K562 (cell line): Measurements from ENCODE around the gene WWC2. TPM values are rescaled to one million over a fixed set of nuclear protein-coding genes. Genes with fewer than 3 reads are reported as not detected.

Source experiments
- BCOR ChIP-seq: fragments of 450-650 bp; IDR thresholded peaks from 2 replicates; pipeline ENCODE4 v1.6.1; 2016
- CAMTA2 ChIP-seq: fragments of 250-450 bp; sonication (Bioruptor Pico); conservative IDR thresholded peaks from 2 replicates; pipeline ENCODE4 v1.5.1; 2022
- CGGBP1 ChIP-seq: fragments of 250-450 bp; sonication (Bioruptor Pico); IDR thresholded peaks from 2 replicates; pipeline ENCODE4 v1.9.0; 2021; ENCODE audit warnings: mild to moderate bottlenecking
- E4F1 ChIP-seq: fragments of 250-450 bp; sonication (Bioruptor Pico); IDR thresholded peaks from 2 replicates; pipeline ENCODE4 v1.5.0; 2021; ENCODE audit warnings: mild to moderate bottlenecking, borderline replicate concordance
- ETV1 ChIP-seq: fragments of 450-650 bp; conservative IDR thresholded peaks from 2 replicates; pipeline ENCODE4 v1.6.1; 2016; ENCODE audit warnings: missing genetic modification characterization, control low read depth, low read depth, missing compliant biosample characterization
- FOXK2 ChIP-seq, 2 experiments: fragments of 450-650 bp; IDR thresholded peaks in 1 of 2; conservative IDR thresholded peaks in 1 of 2; 2 replicates each; pipeline ENCODE4 v1.6.1; 2016; ENCODE audit warnings: low read depth in 2 of 2, mild to moderate bottlenecking in 1 of 2
- HDAC8 ChIP-seq: fragments of 450-650 bp; IDR thresholded peaks from 2 replicates; pipeline ENCODE4 v1.6.1; 2016; ENCODE audit warnings: mild to moderate bottlenecking, missing genetic modification characterization, moderate library complexity, missing compliant biosample characterization
- JUN ChIP-seq, 2 experiments: sonication (generic) in 1 of 2; formaldehyde crosslinking in 1 of 2; IDR thresholded peaks; 2 replicates each; pipeline versions ENCODE4 v1.6.1 to v1.8.0; 2012 to 2022; ENCODE audit warnings: borderline replicate concordance in 2 of 2, mild to moderate bottlenecking in 2 of 2, improper control_type of control experiment in 1 of 2, low read depth in 1 of 2, low read length in 1 of 2, missing genetic modification reagents in 1 of 2
- MAFG ChIP-seq: fragments of 450-650 bp; conservative IDR thresholded peaks from 2 replicates; pipeline ENCODE4 v1.6.1; 2016; ENCODE audit warnings: missing genetic modification characterization, missing compliant biosample characterization
- MYNN ChIP-seq, 2 experiments: sonication (generic); formaldehyde crosslinking in 1 of 2; IDR thresholded peaks; 2 replicates each; pipeline versions ENCODE4 v1.5.0 to v1.6.1; 2016 to 2020; ENCODE audit warnings: antibody characterized with exemption in 1 of 2, missing genetic modification reagents in 1 of 2
- NCOA1 ChIP-seq: fragments of 450-650 bp; IDR thresholded peaks from 2 replicates; pipeline ENCODE4 v1.6.1; 2016; ENCODE audit warnings: low read depth
- NRF1 ChIP-seq, 2 experiments: fragments of 450-650 bp; IDR thresholded peaks in 1 of 2; conservative IDR thresholded peaks in 1 of 2; 2 replicates each; pipeline ENCODE4 v1.6.1; 2014; ENCODE audit warnings: mild to moderate bottlenecking in 2 of 2
- POLR2AphosphoS5 ChIP-seq: IDR thresholded peaks from 2 replicates; pipeline ENCODE4 v1.6.1; 2011; ENCODE audit warnings: mild to moderate bottlenecking, low read depth, low read length, moderate library complexity; ENCODE audit not compliant: control insufficient read depth, insufficient read depth
- SAFB ChIP-seq: fragments of 200-400 bp; formaldehyde crosslinking; IDR thresholded peaks from 2 replicates; pipeline ENCODE4 v1.6.1; 2017; ENCODE audit warnings: low read depth, low read length, borderline replicate concordance
- SIRT6 ChIP-seq: IDR thresholded peaks from one replicate; pipeline ENCODE4 v1.6.1; 2012; ENCODE audit warnings: low read depth, mild to moderate bottlenecking, control low read depth, inconsistent platforms, low read length, moderate library complexity
- TBP ChIP-seq: optimal IDR thresholded peaks from 2 replicates; pipeline ENCODE3; 2011; ENCODE audit warnings: low read depth, low read length, improper control_type of control experiment
- THRA ChIP-seq: fragments of 450-650 bp; IDR thresholded peaks from 2 replicates; pipeline ENCODE4 v1.6.1; 2017; ENCODE audit warnings: mild to moderate bottlenecking, moderate library complexity
- ZC3H8 ChIP-seq: fragments of 450-650 bp; IDR thresholded peaks from 2 replicates; pipeline ENCODE4 v1.6.1; 2017
- ZNF146 ChIP-seq: IDR thresholded peaks from one replicate; pipeline ENCODE4 v1.6.1; 2018; ENCODE audit warnings: missing compliant biosample characterization; ENCODE audit not compliant: unreplicated experiment
- ZNF695 ChIP-seq: fragments of 450-650 bp; formaldehyde crosslinking; IDR thresholded peaks from 2 replicates; pipeline ENCODE4 v1.4.0; 2020; ENCODE audit warnings: mild to moderate bottlenecking, moderate library complexity
- ZNF780A ChIP-seq: fragments of 250-450 bp; sonication (Bioruptor Pico); IDR thresholded peaks from 2 replicates; pipeline ENCODE4 v1.5.0; 2021; ENCODE audit warnings: mild to moderate bottlenecking
- polyA plus RNA-seq, 8 experiments: library from polyadenylated mRNA; depleted of rRNA in 4 of 8; stranded (reverse) in 5 of 8; unstranded in 3 of 8; fragments of >200 nt; fragmentation: Nextera tagmentation in 2 of 8; fragmentation: Illumina TruSeq in 1 of 8; extraction: Ambion mirVana in 2 of 8; extraction: Trizol in 1 of 8; gene quantifications; 2 replicates each; pipeline versions ENCODE4 v1.2.1 to v1.2.3, GENCODE V29; 2011 to 2014; ENCODE audit warnings: inconsistent platforms in 1 of 8, missing spikeins in 1 of 8
- total RNA-seq, 7 experiments: library from RNA; depleted of rRNA in 6 of 7; stranded (reverse); fragments of >200 nt in 6 of 7; fragmentation: Illumina TruSeq in 2 of 7; extraction: Trizol in 2 of 7; gene quantifications; 2 replicates each; pipeline versions ENCODE4 v1.2.1 to v1.2.3, GENCODE V29; 2011 to 2021; ENCODE audit warnings: low replicate concordance in 1 of 7

The WWC2 gene
- total and polyA plus RNA-seq, 9 of the 15 experiments (the other 6 are each of a cell fraction or from before 2014, with no cell fraction given): 3.7 to 39.4 (median 19.6) TPM

GRCh38 chr4:183348706-183349659, 249.9 kb downstream of the WWC2 start (continued):
- TF ChIP-seq E4F1 (CRISPR knock-in tag) (peak; percentile 92), SAFB (no peak), MYNN (IDR thresholded peaks at IDR 0.05) (peak; percentile 69; the same call in 1 of the 2 replicates), MYNN (CRISPR knock-in tag; IDR thresholded peaks at IDR 0.05) (no peak), ETV1 (tag) (peak; percentile 99), ZNF780A (CRISPR knock-in tag) (peak; percentile 90), POLR2AphosphoS5 (peak; percentile 65; the same call in 1 of the 2 replicates), SIRT6 (no peak), ZNF695 (CRISPR knock-in tag) (peak; percentile 94), JUN (IDR thresholded peaks at IDR 0.05; ENCODE audit: borderline replicate concordance, low read depth, low read length) (peak; percentile 67; the same call in 1 of the 2 replicates), JUN (CRISPR knock-in tag; IDR thresholded peaks at IDR 0.05; ENCODE audit: borderline replicate concordance) (peak; percentile 34; the same call in 1 of the 2 replicates), NRF1 (conservative IDR thresholded peaks at IDR 0.05 in 1 of 2, IDR thresholded peaks at IDR 0.05 in 1 of 2) (peak; percentile 16 to 25; a peak in 1 of 4 replicates), ZC3H8 (peak; percentile 94; the same call in 1 of the 2 replicates), HDAC8 (tag) (peak; percentile 100), CGGBP1 (CRISPR knock-in tag) (no peak), TBP (peak; percentile 75), ZNF146 (CRISPR knock-in tag) (no peak), FOXK2 (conservative IDR thresholded peaks at IDR 0.05 in 1 of 2, IDR thresholded peaks at IDR 0.05 in 1 of 2; ENCODE audit: low read depth in 2 of 2) (peak; percentile 52 to 54; a peak in 2 of 4 replicates), CAMTA2 (CRISPR knock-in tag) (peak; percentile 81; the same call in 1 of the 2 replicates), NCOA1 (no peak; the same call in 1 of the 2 replicates), MAFG (tag) (peak; percentile 90), THRA (no peak), BCOR (no peak)
